Activated T-helper 1 cell treated with anti-CD3 and anti-CD28 coated beads, Interleukin-2, amount 50 U/mL, for 16 hours (primary cell): ENCODE data around the gene ZMAT1.
"Not testable (repeated sequence)": the region's sequence is repeated elsewhere in the genome, so short reads cannot be mapped to it uniquely, and the experiment has no call there.

ENCODE experiments used
- DNase-seq, 2 donors: peaks; one replicate each; pipeline ENCODE4 v3.0.0-alpha.2; 2020; ENCODE audit warnings: low read depth in 1 of 2, low spot score in 1 of 2

ZMAT1 gene

GRCh38 chrX:101931488-101932248 is at the start of gene ZMAT1:
Gene ZMAT1 (minus strand): TSS chrX:101932027. CDS start chrX:101932008, 19 bp downstream.
- DNase-seq: peak; percentile 77 to 85

- no peak for DNase-seq
These were observed 45.3 kb upstream of the ZMAT1 start for GRCh38 chrX:101977106-101977505.

- DNase-seq: no peak
These were observed 41.2 kb upstream of the ZMAT1 start for GRCh38 chrX:101973066-101973465.

- not testable (repeated sequence) for DNase-seq
These were observed 33.2 kb upstream of the ZMAT1 start for GRCh38 chrX:101964923-101965539.

GRCh38 chrX:101958139-101958538 is 26.3 kb upstream of the ZMAT1 start:
- no peak for DNase-seq

GRCh38 chrX:101957174-101957573 is 25.3 kb upstream of the ZMAT1 start:
- DNase-seq: no peak

- DNase-seq: no peak
These were observed 24.7 kb upstream of the ZMAT1 start for GRCh38 chrX:101956556-101956955.

- DNase-seq: no peak
These were observed 18.8 kb upstream of the ZMAT1 start for GRCh38 chrX:101950581-101950980.

- no peak for DNase-seq
These were observed 383 bp upstream of the ZMAT1 start for GRCh38 chrX:101932249-101932570.

GRCh38 chrX:101931136-101931487 is 715 bp downstream of the ZMAT1 start:
- no peak for DNase-seq

GRCh38 chrX:101925733-101926132 is 6.1 kb downstream of the ZMAT1 start:
- DNase-seq: no peak

- no peak for DNase-seq
These were observed 13.1 kb downstream of the ZMAT1 start for GRCh38 chrX:101918751-101919150.

- DNase-seq: no peak
These were observed 25.6 kb downstream of the ZMAT1 start for GRCh38 chrX:101906136-101906796.

GRCh38 chrX:101904996-101905395 is 26.8 kb downstream of the ZMAT1 start:
- no peak for DNase-seq
